Measurements from ENCODE around the gene HS6ST1.

The HS6ST1 gene

GRCh38 chr2:128304330-128304714 lies 14.3 kb downstream of the HS6ST1 start:
- H3K4me3 ChIP-seq (ENCODE audit: low read depth, low read length) = no peak overlapping the region
- TF ChIP-seq, protein P1, sequence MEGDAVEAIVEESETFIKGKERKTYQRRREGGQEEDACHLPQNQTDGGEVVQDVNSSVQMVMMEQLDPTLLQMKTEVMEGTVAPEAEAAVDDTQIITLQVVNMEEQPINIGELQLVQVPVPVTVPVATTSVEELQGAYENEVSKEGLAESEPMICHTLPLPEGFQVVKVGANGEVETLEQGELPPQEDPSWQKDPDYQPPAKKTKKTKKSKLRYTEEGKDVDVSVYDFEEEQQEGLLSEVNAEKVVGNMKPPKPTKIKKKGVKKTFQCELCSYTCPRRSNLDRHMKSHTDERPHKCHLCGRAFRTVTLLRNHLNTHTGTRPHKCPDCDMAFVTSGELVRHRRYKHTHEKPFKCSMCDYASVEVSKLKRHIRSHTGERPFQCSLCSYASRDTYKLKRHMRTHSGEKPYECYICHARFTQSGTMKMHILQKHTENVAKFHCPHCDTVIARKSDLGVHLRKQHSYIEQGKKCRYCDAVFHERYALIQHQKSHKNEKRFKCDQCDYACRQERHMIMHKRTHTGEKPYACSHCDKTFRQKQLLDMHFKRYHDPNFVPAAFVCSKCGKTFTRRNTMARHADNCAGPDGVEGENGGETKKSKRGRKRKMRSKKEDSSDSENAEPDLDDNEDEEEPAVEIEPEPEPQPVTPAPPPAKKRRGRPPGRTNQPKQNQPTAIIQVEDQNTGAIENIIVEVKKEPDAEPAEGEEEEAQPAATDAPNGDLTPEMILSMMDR (IDR thresholded peaks at IDR 0.05; ENCODE audit: low read depth, low read length) = no peak

DNA sequence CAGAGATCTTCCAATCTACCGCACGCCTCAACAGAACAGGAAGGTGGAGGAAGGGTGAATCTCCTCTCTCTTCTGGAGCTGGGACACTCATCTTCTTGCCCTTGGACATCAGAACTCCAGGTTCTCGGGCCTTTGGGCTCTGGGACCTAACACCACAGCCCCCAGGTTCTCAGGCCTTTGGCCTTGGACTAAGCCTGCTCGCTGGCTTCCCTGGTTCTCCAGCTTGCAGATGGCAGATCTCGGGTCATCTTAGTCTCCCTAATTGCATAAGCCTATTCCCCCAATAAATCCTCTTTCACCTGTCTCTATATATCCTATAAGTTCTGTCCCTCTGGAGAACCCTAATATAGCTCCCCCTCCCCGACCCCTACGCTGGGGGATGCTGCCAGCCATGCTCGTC lies 14.8 kb downstream of the HS6ST1 start:
- no peak overlapping the region for H3K4me3 ChIP-seq (ENCODE audit: low read depth, low read length)
- TF ChIP-seq, protein P1 (IDR thresholded peaks at IDR 0.05; ENCODE audit: low read depth, low read length) = no peak

DNA sequence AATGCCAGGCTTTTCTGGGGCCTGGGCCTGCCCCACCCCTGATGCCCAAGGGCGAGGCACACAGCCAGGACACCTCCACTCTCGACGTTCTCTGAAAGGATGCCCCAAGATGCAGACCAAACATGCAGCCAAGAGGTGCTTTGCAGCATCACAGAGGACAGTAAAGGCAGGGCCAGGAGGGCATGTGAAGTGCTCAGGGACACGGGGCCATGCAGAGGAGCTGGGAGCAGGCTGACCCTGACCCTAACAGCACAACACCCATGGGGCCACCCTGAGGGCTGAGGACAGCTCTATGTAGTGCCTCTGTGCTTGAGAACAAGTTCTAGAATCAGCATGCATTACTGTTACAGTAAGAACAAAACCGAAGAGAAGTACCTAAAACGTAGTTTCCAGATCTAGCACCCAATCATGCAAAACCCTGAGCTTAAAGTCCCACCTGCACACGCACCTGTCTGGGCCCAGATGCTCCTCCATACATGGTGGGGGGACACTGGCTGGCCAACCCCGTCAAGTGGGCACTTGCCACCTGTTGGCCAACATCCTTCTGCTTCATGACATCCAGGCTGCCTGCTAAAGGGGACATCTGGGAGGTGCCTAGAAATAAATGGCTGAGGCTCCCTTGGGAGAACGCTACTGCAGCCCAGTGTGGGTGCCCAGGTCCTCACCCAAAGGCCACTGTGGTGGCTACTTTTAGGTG lies 15.4 kb downstream of the HS6ST1 start:
- TF ChIP-seq, protein P1 (IDR thresholded peaks at IDR 0.05; ENCODE audit: low read depth, low read length) = no peak

DNA sequence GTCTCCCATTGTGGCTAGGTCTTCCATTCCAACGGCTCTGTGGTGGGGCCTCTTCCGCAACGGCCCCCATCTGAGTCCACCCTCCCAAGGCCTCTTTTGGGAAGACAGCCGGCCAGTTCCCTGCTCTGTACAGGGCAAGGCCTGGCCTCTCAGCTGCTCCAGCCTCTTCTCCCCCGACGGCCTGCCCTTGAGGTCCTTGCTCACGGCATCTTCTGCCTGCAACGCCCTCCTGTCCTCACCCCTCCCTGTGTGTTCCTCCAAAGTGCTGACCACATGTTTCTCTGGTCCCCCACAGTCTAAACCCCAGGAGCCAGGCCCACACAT lies 16.0 kb downstream of the HS6ST1 start:
- no peak overlapping the region for H3K4me3 ChIP-seq (ENCODE audit: low read depth, low read length)
- TF ChIP-seq, protein P1 (IDR thresholded peaks at IDR 0.05; ENCODE audit: low read depth, low read length) = no peak

More for the DNA sequence above, 15.4 kb downstream of the HS6ST1 start:
- H3K4me3 ChIP-seq (ENCODE audit: low read depth, low read length) = no peak overlapping the region

- TF ChIP-seq, protein P1 (IDR thresholded peaks at IDR 0.05; ENCODE audit: low read depth, low read length) = no peak
- no peak overlapping the region for H3K4me3 ChIP-seq (ENCODE audit: low read depth, low read length)
Observed at GRCh38 chr2:128302011-128302743, 16.5 kb downstream of the HS6ST1 start.

DNA sequence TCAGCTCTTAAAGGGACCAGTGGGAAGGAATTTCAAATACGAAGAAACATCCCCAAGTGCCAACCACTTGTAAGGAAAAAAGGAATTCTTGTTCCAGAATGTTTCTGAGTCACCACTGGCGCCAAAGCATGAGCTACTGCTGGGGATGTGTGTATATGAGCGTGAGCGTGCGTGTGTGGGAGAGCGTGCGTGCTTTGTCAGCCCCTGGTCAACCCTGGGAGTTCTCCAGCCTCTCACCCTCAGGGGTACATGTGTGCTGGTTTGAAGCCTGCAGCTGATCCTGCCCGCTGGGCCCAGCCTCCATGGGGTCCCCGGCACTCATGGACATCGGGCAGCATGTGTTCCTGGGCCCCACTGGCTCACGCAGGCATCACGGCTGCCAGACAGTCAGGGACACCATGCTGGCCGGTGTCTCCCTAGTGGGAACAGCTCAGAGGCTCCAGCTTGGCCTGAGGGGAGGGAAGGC lies 17.1 kb downstream of the HS6ST1 start:
- H3K4me3 ChIP-seq (ENCODE audit: low read depth, low read length) = no peak overlapping the region
- TF ChIP-seq, protein P1 (IDR thresholded peaks at IDR 0.05; ENCODE audit: low read depth, low read length) = no peak

DNA sequence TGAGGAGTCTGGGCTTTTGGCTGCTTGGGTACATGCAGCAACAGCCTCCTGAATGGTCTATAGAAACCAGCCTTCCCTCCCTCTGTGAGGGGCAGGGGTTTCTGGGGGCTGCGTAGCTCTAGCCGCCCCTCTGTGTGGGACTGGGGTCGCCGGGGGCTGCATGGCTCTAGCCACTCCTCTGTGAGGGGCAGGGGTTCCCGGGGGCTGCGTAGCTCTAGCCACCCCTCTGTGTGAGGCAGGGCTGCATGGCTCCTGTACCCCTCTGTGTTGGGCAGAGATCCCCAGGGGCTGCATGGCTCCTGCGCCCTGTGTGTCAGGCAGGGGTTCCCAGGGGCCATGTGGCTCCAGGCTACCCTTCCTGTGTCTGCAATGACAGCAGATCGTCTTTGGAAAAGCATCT lies 17.6 kb downstream of the HS6ST1 start:
- TF ChIP-seq, protein P1 (IDR thresholded peaks at IDR 0.05; ENCODE audit: low read depth, low read length) = no peak
- H3K4me3 ChIP-seq (ENCODE audit: low read depth, low read length) = no peak overlapping the region

Data from WI38 (cell line).